Cardiac fibroblast (primary cell): ENCODE data around the gene GPC6.

ENCODE experiments used
- DNase-seq, 2 donors: peaks; one replicate each; pipeline versions ENCODE4 v3.0.0 to v3.0.0-alpha.2; 2010; ENCODE audit warnings: low read depth in 2 of 2
- H3K4me3 ChIP-seq, 2 donors: replicated peaks in 1 of 2; 1 replicate in 1 of 2; 2 replicates in 1 of 2; pipeline ENCODE4 v1.5.1; 2011; ENCODE audit warnings: low read depth in 2 of 2, low read length in 2 of 2, mild to moderate bottlenecking in 2 of 2, moderate library complexity in 1 of 2
- CTCF ChIP-seq: IDR thresholded peaks from one replicate; pipeline ENCODE4 v1.5.1; 2011; ENCODE audit warnings: low read depth, mild to moderate bottlenecking, low read length, inconsistent platforms

GPC6 gene

GRCh38 chr13:93941444-93941843 lies 714.8 kb downstream of the GPC6 start:
- H3K4me3 ChIP-seq, result no peak overlapping the region
- TF ChIP-seq CTCF, result no peak
- no peak for DNase-seq

DNA sequence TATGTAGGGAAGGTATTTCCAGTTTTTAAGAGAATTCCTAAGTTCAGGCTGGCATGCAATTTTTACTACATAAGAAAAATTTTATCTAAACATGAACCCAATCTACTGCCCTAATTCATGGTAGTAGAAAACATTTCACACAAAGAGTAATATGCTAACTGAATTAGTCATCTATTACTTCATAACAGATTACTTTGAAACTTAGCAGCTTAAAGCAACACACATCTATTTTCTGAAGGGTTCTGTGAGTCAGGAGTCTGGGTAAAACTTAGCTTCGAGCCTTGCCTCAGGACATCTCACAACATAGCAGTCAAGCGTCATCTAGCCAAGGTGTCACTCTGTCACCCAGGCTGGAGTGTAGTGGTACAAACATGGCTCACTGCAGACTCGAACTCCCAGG lies 715.4 kb downstream of the GPC6 start:
- DNase-seq, result peak; percentile 10 to 11
- no peak for TF ChIP-seq CTCF
- no peak overlapping the region for H3K4me3 ChIP-seq

DNA sequence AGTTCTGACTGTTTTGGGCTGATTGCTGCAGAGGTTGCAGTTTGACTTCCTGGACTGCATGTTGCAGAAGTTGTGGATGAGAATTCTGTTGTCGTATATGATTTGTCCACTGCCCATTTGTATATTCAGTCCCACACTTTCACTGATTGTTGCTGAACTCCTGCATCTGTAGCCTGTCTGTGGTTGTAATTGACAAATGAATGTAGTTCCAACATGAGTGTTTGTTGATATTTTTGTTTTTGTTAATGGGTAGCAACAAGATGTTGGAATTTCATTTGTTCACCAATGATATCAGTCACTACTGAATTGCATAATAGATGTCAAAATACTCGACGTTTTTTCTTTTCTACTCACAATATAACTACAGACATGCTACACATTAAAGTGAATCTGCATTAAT lies 719.0 kb downstream of the GPC6 start:
- H3K4me3 ChIP-seq, result no peak overlapping the region
- no peak for DNase-seq
- TF ChIP-seq CTCF, result no peak

GRCh38 chr13:93946994-93947393 lies 720.4 kb downstream of the GPC6 start:
- TF ChIP-seq CTCF, result no peak
- H3K4me3 ChIP-seq, result no peak overlapping the region
- DNase-seq, result no peak

- no peak overlapping the region for H3K4me3 ChIP-seq
- DNase-seq, result no peak
- TF ChIP-seq CTCF, result no peak
Observed at GRCh38 chr13:93947651-93948050, 721.0 kb downstream of the GPC6 start.

DNA sequence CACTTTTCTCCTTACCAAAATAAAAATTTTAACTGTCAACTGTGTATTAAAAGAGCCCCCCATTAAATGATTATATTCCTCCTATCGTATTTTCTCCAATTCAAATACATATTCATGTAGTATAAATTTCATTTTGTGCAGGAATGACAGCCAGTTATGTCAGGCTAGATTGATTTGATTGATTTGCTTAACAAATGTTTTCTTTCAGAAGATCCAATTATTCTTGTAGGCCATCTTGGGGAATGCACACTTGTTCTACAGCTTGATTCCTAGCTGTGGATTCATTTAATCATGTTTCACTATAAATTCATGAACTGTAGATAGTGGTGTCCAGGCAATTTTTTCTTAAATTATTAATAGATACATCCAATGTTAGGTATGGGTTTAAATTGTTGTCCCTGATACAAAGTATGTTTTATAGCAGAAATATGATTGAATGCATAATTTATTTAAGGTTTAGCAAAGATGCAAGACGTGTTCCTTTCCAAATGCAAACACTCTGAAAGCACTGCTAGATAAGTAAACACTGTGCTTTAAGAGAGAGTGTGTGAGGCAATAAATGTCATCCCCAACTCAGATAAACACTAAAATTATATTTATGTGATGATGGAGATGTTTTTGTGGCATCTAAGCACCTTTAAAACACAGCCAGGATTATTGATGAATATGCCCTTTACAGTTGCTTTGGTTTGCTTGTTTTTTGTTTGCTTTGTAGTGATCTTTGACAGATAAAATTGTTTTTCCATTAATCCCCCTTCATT lies 721.7 kb downstream of the GPC6 start:
- TF ChIP-seq CTCF, result no peak
- DNase-seq, result no peak

DNA sequence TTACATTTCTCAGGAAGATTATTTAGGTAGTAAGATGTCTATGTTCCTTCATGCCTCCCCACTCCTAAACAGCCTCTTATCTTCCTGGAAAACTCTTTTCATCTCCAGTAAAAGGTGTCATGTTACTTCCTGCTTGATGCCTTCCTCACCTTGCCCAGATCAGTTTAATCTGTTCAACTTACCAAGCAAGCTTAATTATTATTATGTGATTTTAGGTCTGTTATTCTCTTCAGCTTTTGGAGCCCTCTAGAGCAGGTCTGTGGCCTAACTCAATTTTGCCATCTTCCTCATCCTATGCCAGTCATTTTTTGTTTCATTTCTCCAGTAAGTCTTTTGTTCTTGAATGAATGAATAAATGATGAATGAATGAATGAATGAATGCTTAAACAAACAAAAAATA lies 724.5 kb downstream of the GPC6 start:
- TF ChIP-seq CTCF, result peak; percentile 14
- peak; percentile 25 to 41 for DNase-seq
- H3K4me3 ChIP-seq, result no peak overlapping the region

More for the DNA sequence above, 721.7 kb downstream of the GPC6 start:
- H3K4me3 ChIP-seq, result no peak overlapping the region
